ENCODE results near the gene TFR2.

The TFR2 gene

GRCh38 chr7:100611983-100612729 is 29.2 kb downstream of the TFR2 start, which contains the start of gene MOSPD3:
MOSPD3 (plus strand) TSS chr7:100612540; CDS start chr7:100612792, 252 bp downstream.
- peak; percentile 100 for DNase-seq

GRCh38 chr7:100609958-100610357 is 31.4 kb downstream of the TFR2 start:
- DNase-seq, result no peak

GRCh38 chr7:100607111-100607510 is 34.2 kb downstream of the TFR2 start:
- no peak for DNase-seq

- DNase-seq, result no peak
These were observed 35.0 kb downstream of the TFR2 start for GRCh38 chr7:100606313-100606712.

GRCh38 chr7:100604976-100605911 is 36.1 kb downstream of the TFR2 start:
- peak; percentile 65 for DNase-seq

GRCh38 chr7:100604028-100604975 is 37.0 kb downstream of the TFR2 start:
- DNase-seq, result peak; percentile 89

- peak; percentile 89 for DNase-seq
These were observed 37.7 kb downstream of the TFR2 start for GRCh38 chr7:100603726-100604027.

GRCh38 chr7:100602889-100603725 is 38.2 kb downstream of the TFR2 start:
- no peak for DNase-seq

GRCh38 chr7:100600730-100601038 is 40.7 kb downstream of the TFR2 start:
- DNase-seq, result no peak

GRCh38 chr7:100599911-100600729 is 41.2 kb downstream of the TFR2 start:
- peak; percentile 24 for DNase-seq

- no peak for DNase-seq
These were observed 42.9 kb downstream of the TFR2 start for GRCh38 chr7:100598425-100598824.

- no peak for DNase-seq
These were observed 46.2 kb downstream of the TFR2 start for GRCh38 chr7:100595188-100595587.

GRCh38 chr7:100591596-100591995 is 49.8 kb downstream of the TFR2 start:
- DNase-seq, result no peak

- no peak for DNase-seq
These were observed 51.1 kb downstream of the TFR2 start for GRCh38 chr7:100590077-100590737.

GRCh38 chr7:100589341-100589947 is 51.9 kb downstream of the TFR2 start:
- DNase-seq, result no peak

GRCh38 chr7:100588438-100588837 is 52.9 kb downstream of the TFR2 start:
- DNase-seq, result no peak

- DNase-seq, result peak; percentile 99
These were observed 54.9 kb downstream of the TFR2 start, which contains the start of gene FBXO24 for GRCh38 chr7:100586266-100587025. FBXO24 (plus strand) TSS chr7:100586328; CDS start chr7:100586626, 298 bp downstream.

- no peak for DNase-seq
These were observed 55.7 kb downstream of the TFR2 start, which contains the start of gene LRCH4 for GRCh38 chr7:100585511-100586265. LRCH4 (minus strand) TSS chr7:100586129; CDS start chr7:100586100, 29 bp downstream.
